Sigmoid colon (tissue), 3 donors: Measurements from ENCODE around the gene CCDC180.

ENCODE experiments used
- POLR2A ChIP-seq, 2 donors: fragments of 450-650 bp; IDR thresholded peaks; one replicate each; pipeline ENCODE4 v1.6.1; 2016; ENCODE audit warnings: antibody characterized with exemption in 2 of 2, mild to moderate bottlenecking in 2 of 2, moderate library complexity in 2 of 2
- TF ChIP-seq, protein P1 (sequence below), 4 experiments: fragments of 450-650 bp in 3 of 4; fragments of 200-600 bp in 1 of 4; IDR thresholded peaks; one replicate each; pipeline ENCODE4 v1.5.1; 2016 to 2019; ENCODE audit warnings: antibody characterized with exemption in 4 of 4, mild to moderate bottlenecking in 3 of 4, moderate library complexity in 2 of 4

- TF ChIP-seq, protein P1, sequence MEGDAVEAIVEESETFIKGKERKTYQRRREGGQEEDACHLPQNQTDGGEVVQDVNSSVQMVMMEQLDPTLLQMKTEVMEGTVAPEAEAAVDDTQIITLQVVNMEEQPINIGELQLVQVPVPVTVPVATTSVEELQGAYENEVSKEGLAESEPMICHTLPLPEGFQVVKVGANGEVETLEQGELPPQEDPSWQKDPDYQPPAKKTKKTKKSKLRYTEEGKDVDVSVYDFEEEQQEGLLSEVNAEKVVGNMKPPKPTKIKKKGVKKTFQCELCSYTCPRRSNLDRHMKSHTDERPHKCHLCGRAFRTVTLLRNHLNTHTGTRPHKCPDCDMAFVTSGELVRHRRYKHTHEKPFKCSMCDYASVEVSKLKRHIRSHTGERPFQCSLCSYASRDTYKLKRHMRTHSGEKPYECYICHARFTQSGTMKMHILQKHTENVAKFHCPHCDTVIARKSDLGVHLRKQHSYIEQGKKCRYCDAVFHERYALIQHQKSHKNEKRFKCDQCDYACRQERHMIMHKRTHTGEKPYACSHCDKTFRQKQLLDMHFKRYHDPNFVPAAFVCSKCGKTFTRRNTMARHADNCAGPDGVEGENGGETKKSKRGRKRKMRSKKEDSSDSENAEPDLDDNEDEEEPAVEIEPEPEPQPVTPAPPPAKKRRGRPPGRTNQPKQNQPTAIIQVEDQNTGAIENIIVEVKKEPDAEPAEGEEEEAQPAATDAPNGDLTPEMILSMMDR (IDR thresholded peaks at IDR 0.05), result no peak
- TF ChIP-seq POLR2A (IDR thresholded peaks at IDR 0.05), result no peak
These were observed 14.2 kb downstream of the CCDC180 start for GRCh38 chr9:97321691-97322090.
